Left kidney (tissue), 2 donors: ENCODE results near the gene CMSS1. TPM values are rescaled to one million over a fixed set of nuclear protein-coding genes. Genes with fewer than 3 reads are reported as not detected.

Source experiments
- DNase-seq: peaks from one replicate; pipeline ENCODE4 v3.0.0-alpha.2; 2013
- polyA plus RNA-seq: library from polyadenylated mRNA; unstranded; fragments of 120-200 nt; gene quantifications from one replicate; pipeline ENCODE4 v1.2.1, GENCODE V29; 2013; ENCODE audit not compliant: insufficient read length

Gene CMSS1
- polyA plus RNA-seq, 1 donor, result 47.6 TPM

DNA sequence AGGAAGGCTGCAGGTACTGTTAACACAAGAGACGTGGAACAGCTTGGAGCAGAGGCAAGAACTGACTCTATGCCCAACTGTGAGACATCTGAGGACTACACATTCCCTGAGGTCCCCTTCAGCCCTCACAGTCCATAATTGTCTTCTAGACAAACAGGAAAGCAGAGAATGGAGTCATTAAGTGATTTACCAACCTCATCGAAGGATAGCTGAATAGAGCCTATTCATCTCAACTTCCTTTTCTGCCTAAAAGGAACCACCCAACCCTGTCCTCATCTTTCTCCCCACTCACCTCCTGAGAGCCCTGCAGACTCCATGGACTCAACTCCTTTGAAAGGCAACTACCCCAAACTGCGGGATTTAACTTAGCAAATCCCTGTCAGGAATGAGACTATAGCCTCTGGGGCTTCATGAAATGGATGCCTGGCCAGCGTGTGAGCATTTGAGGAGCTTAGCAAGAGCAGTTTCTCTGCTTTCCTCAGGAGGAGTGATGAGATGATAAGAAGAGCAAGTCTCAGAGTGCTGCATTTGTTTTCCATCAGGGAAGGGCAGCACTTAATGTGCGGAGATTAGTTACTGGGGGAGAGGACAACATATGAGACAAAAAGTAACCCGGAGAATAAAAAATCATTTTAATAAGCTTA, 358.1 kb downstream of the CMSS1 start:
- no peak for DNase-seq

GRCh38 chr3:100179692-100180349, 362.2 kb downstream of the CMSS1 start:
- no peak for DNase-seq

DNA sequence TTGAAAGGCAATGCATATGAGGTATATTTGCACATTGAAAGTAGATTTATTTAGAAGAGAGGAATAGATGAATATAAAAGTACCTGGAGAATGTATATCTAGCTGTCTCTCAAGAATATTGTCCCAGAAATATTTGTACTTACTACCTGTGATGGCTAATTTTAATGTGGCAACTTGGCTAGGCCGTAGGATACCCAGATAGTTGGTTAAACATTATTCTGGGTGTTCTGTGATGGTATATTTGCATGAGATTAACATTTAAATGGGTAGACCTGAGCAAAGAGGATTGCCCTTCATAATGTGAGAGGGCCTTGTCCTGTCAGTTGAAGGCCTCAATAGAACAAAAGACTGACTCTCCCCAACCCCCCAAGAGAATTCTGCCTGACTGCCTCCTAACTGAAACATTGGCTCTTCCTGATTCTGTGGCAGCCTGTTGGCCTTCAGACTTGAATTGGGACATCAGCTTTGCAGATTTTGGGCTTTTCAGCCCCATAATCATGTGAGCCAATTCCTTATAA, 366.0 kb downstream of the CMSS1 start:
- no peak for DNase-seq

DNA sequence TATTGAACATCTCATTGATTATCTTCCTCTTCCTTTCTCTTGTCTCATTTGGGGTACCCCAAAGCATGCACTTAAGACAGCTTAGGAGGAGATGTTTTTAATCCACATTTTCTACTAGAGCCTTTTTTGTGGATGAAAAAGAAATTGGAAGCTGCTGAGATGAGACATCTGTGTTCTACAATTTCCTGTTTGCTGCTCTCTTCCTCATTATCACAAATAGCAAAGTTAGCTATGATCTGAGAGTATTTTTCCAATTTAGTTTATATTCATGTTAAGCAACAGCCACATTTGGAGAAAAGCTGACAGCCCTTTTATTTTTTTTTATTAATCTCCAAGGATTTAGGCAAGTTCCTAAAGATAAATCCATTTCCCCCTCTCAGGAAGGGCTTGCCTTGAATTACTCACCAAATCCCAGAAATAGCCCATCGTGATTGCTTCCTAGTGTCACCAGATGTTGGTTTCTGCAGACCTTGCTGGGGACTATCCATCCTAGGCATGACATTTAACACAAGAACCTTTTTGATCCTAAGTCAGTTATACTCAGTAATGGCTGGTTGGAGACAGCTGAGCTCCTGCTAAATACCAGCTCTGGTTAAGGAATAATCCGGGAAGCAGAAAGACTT, 367.4 kb downstream of the CMSS1 start:
- no peak for DNase-seq

DNA sequence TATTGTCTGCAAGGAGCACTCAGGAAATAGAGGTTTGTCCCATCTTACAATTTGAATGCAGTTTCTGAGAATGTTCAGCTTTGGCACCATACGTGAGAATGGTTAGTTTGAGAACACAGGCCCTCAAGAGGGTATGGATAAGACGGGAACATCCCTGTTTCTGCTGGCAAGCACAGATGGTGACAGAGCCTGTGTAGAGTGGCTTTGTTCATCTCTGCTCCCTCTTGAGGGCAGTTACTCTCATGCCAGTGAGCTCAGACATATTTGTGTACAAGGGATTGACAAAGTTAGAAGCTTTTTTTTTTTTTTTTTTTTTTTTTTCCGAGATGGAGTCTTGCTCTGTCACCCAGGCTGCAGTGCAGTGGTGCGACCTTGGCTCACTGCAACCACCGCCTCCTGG, 368.2 kb downstream of the CMSS1 start:
- no peak for DNase-seq

DNA sequence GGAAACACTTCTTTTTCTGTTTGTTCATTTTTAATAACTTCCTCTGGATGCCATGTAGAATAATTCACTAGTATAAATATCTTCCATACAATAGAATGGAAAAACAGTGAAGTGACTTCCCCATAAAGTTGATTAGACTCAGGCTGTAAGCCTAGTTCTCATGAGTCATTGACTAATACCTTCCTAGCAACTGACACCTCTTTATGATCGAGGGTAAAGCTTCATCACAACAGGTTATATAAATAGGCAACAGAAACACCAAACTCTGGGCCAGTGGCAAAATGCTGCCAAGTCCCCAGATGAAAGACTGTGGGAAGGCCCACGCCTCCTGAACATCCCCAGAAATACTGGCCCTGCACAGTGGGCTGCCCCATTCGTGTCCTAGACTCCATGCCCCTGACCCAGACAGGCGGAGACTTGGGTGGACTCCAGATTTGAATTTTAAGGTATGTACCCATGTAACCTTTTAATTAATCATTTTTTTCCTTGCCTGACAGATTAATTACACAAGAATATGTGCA, 371.8 kb downstream of the CMSS1 start:
- DNase-seq, result no peak

- no peak for DNase-seq
These were observed 377.7 kb downstream of the CMSS1 start for GRCh38 chr3:100195375-100195774.

DNA sequence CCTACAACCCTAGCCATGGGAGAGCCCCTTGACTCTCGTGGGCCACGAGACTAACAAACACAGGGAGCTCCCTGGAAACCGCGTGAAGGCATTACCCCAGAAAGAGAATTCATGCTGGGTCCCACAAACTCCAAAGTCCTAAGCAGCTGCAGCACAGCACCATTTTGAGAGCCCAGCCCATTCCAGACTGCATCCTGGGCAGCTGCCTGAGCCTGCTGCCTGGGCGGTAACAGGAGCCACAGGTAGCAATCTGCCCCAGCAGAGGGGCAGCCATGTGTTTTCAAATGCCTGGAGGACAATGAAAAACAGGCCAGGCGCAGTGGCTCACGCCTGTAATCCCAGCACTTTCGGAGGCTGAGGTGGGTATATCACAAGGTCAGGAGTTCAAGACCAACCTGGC, 380.2 kb downstream of the CMSS1 start:
- DNase-seq, result no peak

DNA sequence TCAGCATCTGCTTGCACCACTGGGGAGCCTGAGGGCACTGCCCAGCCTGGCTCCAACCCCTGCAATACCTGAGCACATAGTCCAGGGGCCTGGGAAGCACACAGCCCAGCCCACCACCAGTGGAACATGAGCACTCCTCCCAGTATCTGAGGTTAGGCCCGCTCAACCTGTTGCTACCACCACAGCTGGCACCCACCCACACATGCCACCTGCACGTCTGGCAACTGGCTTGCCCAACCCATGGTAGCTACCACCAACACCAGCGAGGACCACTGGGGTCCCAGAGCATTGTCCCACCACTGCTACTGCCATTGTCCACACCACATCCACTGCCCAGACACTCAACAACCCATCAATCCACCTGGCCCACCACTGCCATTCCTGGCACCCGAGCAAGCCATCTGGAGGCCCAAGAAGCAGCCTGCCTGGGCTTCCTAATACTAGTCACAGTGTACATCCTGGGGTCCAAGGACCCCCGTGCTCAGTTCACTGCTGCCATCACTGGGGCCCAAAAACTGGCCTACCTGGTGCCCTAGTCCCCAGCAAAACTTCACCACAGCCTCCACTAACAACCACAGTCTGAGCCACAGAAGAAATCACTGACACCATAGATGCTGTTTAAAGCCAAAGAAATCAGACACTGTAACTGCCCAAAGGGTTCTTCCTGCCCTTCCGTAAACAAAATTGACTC, 381.1 kb downstream of the CMSS1 start:
- DNase-seq, result no peak

DNA sequence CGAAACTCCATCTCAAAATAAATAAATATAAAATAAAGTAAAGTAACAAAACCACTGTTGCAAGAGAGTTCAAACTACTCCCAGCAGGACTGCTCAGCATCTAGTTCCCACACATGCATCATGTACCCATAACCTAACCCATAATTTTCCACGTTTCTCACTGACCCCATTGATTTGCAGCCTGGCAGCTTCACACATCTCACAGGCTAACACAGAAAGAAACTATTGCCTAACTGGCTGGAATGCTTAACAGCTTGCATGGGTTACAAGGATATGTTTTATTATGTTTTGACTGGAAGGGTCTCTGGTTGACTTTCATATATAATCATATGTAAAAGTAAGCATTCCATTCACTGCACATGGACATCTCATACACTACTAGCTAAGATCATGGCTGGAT, 387.5 kb downstream of the CMSS1 start:
- DNase-seq, result no peak

DNA sequence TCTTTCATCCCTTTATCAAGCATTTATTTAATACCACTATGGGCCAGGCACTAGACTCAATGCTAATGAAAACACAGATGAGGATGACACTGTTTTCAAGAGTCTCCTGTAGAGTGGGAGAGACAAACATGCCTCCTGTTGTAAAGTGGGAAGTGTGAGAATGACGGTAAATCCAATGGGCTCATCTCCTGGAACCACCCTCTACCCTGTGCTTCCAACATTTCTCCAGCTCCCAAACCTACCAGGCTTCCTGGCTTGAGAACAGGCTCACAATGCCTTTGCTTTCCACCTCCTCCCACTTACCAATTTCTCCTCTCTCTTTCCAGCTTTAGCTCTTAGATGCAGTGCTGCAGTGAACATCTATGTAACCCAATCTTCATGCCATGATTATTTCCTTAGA, 389.0 kb downstream of the CMSS1 start:
- DNase-seq, result no peak

DNA sequence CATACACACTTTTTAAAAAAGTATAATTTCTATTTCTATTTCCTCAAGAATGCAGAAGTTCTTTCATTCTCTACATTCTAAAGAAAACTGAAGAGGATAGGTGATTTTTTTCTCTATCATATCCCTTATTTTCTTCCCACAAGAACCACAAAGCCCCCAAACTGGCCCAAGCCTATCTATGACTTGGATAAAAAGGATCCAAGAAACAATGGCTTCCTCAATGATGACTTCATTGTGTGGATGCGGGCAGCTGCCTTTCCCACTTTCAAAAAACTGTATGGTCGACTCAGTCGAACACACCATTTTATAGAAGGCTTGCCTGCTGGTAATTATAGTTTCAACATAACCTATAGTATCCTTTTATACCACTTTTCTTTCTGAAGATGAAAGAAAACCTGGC, 390.2 kb downstream of the CMSS1 start:
- no peak for DNase-seq

DNA sequence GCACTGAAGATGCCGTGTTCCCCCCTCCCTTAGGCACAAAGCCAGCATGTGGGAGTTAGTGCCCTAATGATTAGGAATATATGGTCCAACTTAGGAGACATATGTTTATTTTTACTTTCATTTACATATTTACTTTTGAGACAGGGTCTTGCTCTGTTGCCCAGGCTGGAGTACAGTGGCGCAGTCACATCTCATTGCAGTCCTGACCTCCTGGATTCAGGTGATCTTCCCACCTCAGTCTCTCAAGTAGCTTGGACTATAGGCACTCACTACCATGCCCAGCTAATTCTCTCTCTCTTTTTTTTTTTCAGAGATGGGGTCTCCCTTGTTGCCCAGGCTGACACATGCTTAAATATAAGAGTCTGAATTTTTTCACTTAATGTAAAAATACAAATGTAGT, 391.5 kb downstream of the CMSS1 start:
- DNase-seq, result no peak

- no peak for DNase-seq
These were observed 392.5 kb downstream of the CMSS1 start for GRCh38 chr3:100209948-100210771.

GRCh38 chr3:100210772-100211135, 393.1 kb downstream of the CMSS1 start:
- peak; percentile 79 for DNase-seq

DNA sequence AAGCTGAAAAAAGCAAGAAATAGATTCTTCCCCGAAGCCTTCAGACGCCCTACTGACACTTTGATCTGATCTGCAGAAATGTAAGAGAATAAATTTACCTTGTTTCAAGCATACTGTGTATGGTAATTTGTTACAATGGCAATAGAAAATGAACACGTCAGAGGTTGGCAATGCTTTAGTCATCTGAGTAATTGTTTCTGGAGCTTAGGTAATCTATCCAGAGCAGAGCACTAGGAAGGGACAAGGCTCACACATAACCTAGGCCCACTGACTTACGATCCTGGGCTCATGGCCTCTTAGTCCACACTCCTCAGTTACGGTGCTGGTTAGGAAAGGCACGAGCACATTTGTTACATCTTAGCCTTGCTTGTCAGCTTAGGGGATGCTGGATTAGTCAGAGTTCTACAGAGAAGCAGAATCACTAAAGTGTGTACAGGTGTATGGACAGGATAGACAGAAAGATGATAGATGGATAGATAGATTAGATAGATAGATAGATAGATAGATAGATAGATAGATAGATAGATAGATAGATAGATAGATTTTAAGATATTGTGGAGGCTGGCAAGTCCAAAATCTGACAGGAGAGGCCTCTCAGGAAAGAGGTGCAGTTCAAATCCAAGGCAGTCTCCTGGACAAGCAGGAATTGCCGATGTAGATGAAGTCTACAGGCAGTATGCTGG, 396.4 kb downstream of the CMSS1 start:
- no peak for DNase-seq

DNA sequence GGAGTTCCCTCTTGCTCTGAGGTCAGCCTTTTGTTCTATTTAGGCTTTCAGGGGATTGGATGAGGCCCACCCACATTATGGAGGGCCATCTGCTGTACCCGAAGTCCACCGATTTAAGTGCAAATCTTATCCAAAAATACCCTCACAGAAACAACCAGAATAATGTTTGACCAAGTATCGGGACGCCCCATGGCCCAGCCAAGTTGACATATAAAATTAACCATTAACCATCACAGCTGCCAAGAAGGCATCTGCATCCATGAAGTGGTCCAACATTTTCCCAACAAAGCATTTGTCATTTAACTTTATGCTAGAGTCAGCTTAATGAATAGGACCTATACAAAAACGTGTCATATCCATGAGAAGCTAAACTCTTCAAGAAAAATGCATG, 396.9 kb downstream of the CMSS1 start:
- no peak for DNase-seq

DNA sequence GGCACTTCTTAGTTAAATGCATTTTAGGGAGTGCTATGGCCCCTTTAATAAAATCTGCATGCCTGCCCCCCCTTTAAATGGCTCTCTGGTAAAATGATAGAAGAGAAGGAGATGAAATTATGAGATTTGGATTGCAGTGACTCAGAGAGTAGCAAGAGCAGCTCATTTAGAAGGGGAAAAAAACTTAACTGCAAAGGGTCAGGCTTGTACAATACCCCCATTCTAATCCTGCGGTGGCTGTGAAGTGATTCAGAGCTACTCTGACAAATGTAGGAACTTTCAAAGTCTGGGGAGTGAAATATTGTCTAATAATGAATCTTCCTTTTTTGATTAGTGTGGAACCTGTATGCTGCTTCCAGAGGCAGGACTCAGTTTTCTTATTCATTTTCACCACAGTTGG, 399.1 kb downstream of the CMSS1 start:
- DNase-seq, result no peak

DNA sequence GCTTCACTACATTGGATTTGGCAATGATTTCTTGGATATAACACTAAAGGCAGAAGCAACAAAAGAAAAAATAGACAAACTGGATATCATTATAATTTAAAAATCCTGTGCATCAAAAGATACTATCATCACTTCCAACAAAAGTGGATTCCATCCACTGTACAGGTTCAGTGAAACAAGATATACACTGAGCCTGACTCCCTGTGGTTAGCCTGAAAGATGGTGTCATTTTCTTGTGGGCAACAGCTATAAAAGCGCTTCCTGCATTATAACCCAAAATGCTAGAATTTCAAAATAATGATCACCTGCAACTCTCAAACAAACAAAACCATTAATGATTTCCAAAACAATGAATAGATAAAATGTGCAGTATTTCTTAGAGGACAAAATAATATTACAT, 403.5 kb downstream of the CMSS1 start:
- no peak for DNase-seq

DNA sequence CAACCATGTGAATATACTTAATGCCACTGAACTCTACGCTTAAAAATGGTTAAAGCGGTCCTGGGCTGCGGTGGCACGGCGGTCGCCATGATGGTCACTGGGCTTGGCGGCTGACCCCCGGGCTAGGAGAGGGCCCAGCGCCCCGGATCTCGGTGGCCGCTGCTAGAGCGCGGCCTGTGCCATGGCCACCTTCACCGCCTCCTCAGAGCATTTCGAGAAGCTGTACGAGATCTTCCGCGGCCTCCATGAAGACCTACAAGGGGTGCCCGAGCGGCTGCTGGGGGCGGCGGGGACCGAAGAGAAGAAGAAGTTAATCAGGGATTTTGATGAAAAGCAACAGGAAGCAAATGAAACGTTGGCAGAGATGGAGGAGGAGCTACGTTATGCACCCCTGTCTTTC, 407.5 kb downstream of the CMSS1 start:
- DNase-seq, result no peak

DNA sequence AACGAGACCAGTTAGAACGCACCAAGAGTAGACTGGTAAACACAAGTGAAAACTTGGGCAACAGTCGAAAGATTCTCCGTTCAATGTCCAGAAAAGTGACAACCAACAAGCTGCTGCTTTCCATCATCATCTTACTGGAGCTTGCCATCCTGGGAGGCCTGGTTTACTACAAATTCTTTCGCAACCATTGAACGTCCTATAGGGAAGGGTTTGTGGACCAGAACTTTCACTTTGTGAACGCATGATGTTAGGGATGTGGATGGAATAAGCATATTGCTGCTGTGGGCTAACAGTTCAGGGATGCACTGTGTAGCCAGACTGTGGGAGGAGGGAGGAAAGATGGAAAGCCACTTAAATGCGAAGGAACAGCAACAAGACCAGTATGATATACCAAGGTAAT, 408.2 kb downstream of the CMSS1 start:
- no peak for DNase-seq
